ENCODE results near the gene NRDC. TPM values are rescaled to one million over a fixed set of nuclear protein-coding genes. Genes with fewer than 3 reads are reported as not detected.

The NRDC gene
- total and polyA plus RNA-seq, 7 donors: 132 to 385 (median 268) TPM

- no peak for DNase-seq
- Histone ChIP-seq H3K4me1 (no peaks in the 10 kb centered on the region), H3K4me3 (no peak overlapping the region), H3K27ac (no peak overlapping the region), H3K27me3 (ENCODE audit: insufficient read depth in 3 of 3, low read length in 2 of 3) (no peaks in the 10 kb centered on the region), H3K9me3 (no peaks in the 10 kb centered on the region), H3K36me3 (ENCODE audit: insufficient read depth in 1 of 2, low read depth in 1 of 2) (peaks cover 45 to 100% of the 10 kb centered on the region in 2 donors)
- intact Hi-C loops (cut with DNase I): no loop called here
- 92 to 100% (median 93%) methylated on average over 1 of the region's 1 CpG for WGBS, 3 donors
- no peak for TF ChIP-seq CTCF (IDR thresholded peaks at IDR 0.05)
- ATAC-seq: no peak
These were observed 89.2 kb downstream of the NRDC start for GRCh38 chr1:51789342-51789741.

GRCh38 chr1:51788938-51789337 is 89.6 kb downstream of the NRDC start:
- DNase-seq (no peak), ATAC-seq (no peak)
- intact Hi-C loops (cut with DNase I): no loop called here
- H3K36me3 ChIP-seq (ENCODE audit: insufficient read depth in 1 of 2, low read depth in 1 of 2): peaks cover 45 to 100% of the 10 kb centered on the region in 2 donors
- no peaks in the 10 kb centered on the region for H3K27me3 ChIP-seq (ENCODE audit: insufficient read depth in 3 of 3, low read length in 2 of 3)
- H3K9me3 ChIP-seq: no peaks in the 10 kb centered on the region
- WGBS, 3 donors: 73 to 76% (median 75%) methylated on average over 2 of the region's 2 CpGs
- no peak for TF ChIP-seq CTCF (IDR thresholded peaks at IDR 0.05)
- H3K4me1 ChIP-seq: no peaks in the 10 kb centered on the region
- H3K4me3 ChIP-seq: no peak overlapping the region
- no peak overlapping the region for H3K27ac ChIP-seq

- Histone ChIP-seq H3K9me3 (no peaks in the 10 kb centered on the region), H3K27ac (no peak overlapping the region), H3K4me3 (no peak overlapping the region), H3K4me1 (no peaks in the 10 kb centered on the region), H3K27me3 (ENCODE audit: insufficient read depth in 3 of 3, low read length in 2 of 3) (no peaks in the 10 kb centered on the region), H3K36me3 (ENCODE audit: insufficient read depth in 1 of 2, low read depth in 1 of 2) (peaks cover 25 to 100% of the 10 kb centered on the region in 2 donors)
- DNase-seq: no peak
- TF ChIP-seq CTCF (IDR thresholded peaks at IDR 0.05): no peak
- peak; percentile 14 to 25 (median 18) for ATAC-seq
- intact Hi-C loops (cut with DNase I): no loop called here
- WGBS, 3 donors: 70 to 83% (median 74%) methylated on average over 4 of the region's 4 CpGs
These were observed 93.5 kb downstream of the NRDC start for GRCh38 chr1:51784997-51785421.

GRCh38 chr1:51780927-51781326 is 97.6 kb downstream of the NRDC start:
- no peak overlapping the region for H3K27ac ChIP-seq
- H3K4me3 ChIP-seq: no peak overlapping the region
- TF ChIP-seq CTCF (IDR thresholded peaks at IDR 0.05): no peak
- peaks cover under 1 to 100% of the 10 kb centered on the region in 2 donors for H3K36me3 ChIP-seq (ENCODE audit: insufficient read depth in 1 of 2, low read depth in 1 of 2)
- intact Hi-C loops (cut with DNase I): no loop called here
- DNase-seq (no peak), ATAC-seq (peak in 1 of 4 donors; percentile 25)
- H3K27me3 ChIP-seq (ENCODE audit: insufficient read depth in 3 of 3, low read length in 2 of 3): no peaks in the 10 kb centered on the region
- H3K4me1 ChIP-seq: no peaks in the 10 kb centered on the region
- H3K9me3 ChIP-seq: no peaks in the 10 kb centered on the region
- WGBS, 3 donors: 92 to 96% (median 92%) methylated on average over 3 of the region's 3 CpGs

GRCh38 chr1:51776408-51776807 is 102.1 kb downstream of the NRDC start:
- ATAC-seq: no peak
- DNase-seq: no peak
- intact Hi-C loops (cut with DNase I): no loop called here
- Histone ChIP-seq H3K36me3 (ENCODE audit: insufficient read depth in 1 of 2, low read depth in 1 of 2) (peaks cover 6 to 100% of the 10 kb centered on the region in 2 donors), H3K27me3 (ENCODE audit: insufficient read depth in 3 of 3, low read length in 2 of 3) (no peaks in the 10 kb centered on the region), H3K27ac (no peak overlapping the region), H3K4me3 (no peak overlapping the region), H3K4me1 (no peaks in the 10 kb centered on the region), H3K9me3 (no peaks in the 10 kb centered on the region)
- no peak for TF ChIP-seq CTCF (IDR thresholded peaks at IDR 0.05)
